GM19395 (cell line): ENCODE results near the gene STIM2.
"Not testable (repeated sequence)": the region's sequence is repeated elsewhere in the genome, so short reads cannot be mapped to it uniquely, and the experiment has no call there.

Source experiments
- ATAC-seq: cut with Tn5 transposase; IDR thresholded peaks from one replicate; pipeline ENCODE4 v1.9.1; 2021; ENCODE audit warnings: mild to moderate bottlenecking, moderate library complexity; ENCODE audit not compliant: unreplicated experiment

Gene STIM2

DNA sequence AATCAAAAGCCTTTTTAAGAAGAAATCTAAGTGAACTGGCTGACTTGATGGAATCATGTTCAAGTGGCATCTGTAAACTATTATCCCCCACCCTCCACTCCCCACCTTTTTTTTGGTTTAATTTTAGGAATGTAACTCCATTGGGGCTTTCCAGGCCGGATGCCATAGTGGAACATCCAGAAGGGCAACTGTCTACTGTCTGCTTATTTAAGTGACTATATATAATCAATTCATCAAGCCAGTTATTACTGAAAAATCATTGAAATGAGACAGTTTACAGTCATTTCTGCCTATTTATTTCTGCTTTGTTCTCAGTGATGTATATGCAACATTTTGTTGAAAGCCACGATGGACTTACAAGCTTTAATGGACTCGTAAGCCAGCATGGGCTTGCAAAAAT is 162.3 kb downstream of the STIM2 start:
- ATAC-seq, result no peak

DNA sequence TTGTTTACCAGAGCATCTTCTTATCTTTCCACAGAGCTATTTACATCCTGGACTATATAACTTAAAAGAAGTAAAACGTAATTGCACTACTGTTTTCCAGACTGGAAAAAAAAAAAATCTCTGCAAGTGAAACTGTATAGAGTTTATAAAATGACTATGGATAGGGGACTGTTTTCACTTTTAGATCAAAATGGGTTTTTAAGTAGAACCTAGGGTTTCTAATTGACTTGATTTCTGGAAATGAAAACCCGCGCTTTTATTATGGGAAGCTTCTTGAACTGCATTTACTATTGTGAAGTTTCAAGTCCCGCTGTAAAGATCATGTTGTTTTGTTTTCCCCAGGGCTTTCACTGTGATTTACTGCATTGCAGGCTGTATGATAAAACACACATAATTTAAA is 162.7 kb downstream of the STIM2 start:
- no peak for ATAC-seq

DNA sequence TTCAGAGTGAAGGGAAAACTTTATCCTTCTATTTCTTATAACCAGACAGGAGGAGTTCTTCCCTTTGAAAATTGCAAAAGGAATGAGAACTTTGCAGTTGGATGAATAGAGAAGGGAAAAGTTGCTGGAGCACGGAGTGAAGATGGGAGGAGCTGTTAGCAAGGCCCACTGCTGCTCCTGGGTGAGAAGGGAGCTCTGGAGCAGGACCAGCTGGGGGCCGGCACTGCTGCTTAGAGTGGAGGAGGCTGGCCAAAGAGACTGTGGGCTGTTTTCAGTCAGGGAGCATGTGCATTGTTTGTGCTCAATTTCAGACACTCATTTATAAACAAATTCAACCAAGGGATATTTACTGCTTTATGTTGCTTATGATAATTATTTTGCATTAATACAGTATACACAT is 164.2 kb downstream of the STIM2 start:
- no peak for ATAC-seq

DNA sequence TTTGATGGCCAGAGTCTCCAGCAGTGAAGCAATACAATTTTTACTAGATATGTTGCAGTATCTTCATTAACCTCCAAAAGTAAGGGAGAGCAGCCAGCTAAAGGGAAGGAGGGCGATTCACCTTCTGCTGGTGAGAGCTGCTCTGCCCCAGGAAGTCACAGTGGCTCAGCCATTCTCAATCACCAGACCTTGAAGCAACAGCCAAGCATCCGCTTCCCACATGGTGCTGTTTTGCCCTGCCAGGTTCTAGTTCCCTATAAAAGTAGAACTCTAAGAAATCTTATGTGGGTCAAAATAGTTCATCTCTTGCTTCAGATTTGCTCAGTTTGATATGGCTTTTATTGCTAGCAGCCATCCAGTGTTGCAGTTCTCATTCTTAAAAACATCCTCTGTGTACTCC is 166.8 kb downstream of the STIM2 start:
- no peak for ATAC-seq

DNA sequence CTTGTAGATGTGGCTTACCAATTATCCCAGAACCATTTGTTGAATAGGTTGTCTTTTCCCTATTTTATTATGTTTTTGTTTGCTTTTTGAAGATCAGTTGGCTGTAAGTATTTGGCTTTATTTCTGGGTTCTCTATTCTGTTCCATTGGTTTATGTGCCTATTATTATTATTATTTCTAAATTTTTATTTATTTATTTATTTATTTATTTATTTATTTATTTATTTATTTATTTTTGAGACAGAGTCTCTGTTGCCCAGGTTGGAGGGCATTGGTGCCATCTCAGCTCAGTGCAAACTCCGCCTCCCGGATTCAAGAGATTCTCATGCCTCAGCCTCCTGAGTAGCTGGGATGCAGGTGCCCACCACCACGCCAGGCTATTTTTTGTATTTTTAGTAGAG is 174.5 kb downstream of the STIM2 start:
- ATAC-seq, result not testable (repeated sequence)

DNA sequence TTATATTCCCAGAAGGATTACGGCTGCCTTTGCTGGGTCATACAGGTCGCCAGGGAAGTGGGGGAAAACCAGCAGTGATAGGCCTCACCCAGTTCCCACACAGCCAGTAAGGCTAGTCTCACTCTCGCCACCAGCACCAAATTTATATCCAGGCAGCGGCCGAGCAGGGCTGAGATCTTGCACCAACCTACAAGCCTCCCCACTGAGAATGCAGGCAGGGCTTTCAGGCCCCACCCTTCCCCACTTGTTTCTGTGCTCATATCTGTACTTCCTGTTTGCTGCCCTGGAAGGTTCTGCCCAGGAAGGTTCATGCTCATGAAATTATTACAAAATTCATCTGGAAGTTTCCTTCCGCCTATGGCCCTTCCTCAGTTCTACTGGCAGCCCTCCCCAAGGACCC is 179.7 kb downstream of the STIM2 start:
- ATAC-seq, result no peak

DNA sequence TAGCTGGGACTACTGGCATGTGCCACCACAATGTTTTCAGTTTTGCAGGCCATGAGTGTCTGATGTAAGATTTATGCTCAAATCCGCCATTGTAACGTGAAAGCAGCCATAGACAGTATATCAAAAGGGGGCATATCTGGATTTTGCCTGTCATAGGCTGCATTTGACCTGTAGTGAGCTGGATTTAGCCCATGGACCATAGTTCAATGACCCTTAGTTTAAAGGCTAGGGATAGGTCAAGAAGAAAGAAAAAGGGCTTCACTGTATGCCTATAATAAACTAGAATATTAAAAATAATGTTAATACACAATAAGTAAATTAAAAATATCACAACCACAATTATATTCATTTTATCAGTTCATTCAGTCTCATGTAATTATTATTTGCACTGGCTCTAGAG is 181.8 kb downstream of the STIM2 start:
- no peak for ATAC-seq

DNA sequence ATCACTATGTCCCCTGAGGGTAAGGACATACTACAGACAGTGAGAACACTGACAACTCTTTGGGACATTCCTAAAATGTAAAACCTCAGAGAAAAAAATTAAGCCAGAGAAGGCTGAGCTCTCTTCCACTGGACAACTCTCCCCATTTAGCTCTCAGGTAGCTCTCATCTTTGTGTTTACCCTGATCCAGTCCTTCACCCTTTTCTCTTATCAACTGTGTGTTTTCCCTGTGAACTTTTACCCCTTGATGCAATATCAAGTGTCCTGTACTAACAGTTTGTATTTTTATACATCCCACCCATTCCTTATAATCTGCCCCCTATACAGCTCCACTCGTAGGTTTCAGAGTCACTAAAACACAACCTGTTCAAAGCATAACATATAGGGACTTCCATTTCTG is 182.6 kb downstream of the STIM2 start:
- ATAC-seq, result no peak

DNA sequence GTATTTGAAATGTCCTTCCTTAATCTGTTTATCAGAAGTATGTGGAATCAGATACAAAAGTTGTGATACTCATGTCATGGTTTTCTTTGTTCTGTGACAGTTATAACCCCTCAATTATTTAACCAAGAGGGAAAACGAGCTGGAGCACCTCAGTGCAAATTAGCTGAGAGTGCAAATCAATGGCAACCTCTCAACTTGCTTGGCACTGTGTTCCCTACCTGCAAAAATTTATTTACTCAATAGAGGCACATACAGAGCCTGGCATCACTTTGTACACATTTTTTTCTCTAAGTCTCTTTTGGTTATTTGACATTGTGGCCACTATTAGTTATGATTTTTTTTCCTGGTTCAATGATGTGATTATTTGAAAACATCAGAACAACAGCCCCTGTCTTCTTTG is 186.2 kb downstream of the STIM2 start:
- no peak for ATAC-seq

DNA sequence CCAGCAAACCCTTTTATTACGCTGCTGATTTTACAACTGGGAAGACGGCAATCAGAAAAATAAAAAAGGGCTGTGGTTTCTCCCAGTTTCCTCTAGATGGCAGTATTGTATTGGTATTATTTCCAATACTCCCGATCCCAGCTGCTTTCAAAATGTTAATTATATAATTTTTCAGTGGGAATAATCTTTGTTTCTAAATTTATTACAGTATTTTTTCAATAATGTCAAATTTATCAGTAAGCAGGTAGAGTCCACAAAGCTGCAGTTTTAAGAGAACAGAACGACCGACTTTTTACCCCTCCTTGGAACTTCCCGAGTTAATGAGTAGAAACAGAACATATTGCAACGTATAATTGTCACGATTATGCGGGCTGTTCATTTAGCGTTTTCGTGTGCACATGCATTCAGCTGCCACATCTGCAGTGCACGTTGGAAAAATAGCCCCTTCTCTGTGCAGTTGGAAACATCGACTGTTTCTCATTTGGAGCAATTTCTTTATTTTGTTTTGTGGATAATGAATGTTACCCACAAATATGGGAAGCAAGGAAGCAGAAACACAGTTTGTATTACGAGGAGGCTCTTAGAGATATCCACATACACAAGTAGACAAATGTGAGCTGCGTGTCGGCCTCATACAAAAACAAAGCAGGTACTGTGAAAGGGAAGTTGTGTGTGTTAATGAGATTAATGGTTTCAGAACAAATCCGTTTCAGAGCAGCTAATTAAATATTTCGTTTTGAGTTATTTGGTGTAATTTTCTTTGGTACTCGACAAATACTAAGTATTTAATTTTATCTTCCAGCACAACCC is 188.0 kb downstream of the STIM2 start:
- ATAC-seq, result no peak

DNA sequence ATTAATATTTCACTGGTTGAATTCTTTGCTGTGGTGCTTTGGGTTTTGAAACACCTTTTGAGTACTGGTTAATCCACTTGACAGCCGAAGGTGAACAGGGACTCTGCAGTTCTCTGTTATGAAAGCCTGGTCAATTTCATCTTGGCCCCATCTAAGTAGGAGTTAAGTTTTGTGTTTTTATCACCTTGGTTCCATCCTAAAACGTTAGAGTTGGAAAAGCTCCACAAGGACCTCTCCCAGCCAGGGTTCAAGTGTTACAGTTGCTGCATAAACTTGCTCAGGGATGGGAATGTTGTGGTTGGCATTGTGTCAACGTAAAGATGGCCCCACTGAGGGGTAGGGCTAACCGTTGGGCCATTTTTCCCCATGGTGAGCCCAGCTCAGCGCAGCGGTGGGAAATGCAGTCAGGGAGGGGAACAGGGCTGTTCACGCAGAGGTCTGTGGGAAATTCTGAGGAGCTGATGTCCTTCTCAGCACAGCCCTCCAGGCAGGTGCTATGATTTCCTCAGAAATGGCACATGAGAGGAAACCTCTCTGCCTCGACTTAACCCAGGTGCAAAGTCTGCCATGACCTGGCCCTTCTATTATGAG is 188.7 kb downstream of the STIM2 start:
- ATAC-seq, result no peak

DNA sequence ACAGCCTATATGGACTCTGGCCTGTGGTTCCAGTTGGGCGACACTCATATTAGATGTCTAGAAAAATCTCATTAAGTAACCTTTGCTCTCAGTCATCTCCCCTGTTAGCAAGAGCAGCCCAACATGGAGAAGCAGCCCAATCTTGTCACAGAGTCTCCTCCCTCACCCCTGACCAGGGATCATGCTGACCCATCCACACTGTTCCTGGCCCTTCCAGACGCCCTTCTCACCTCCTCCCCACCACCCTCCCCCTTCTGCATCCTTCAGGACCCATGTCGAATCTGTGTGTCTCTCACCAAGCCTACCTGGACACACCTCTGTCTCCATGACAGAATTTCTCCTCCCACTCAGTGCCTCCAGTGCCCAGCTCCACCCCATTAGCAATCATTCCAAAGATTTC is 190.1 kb downstream of the STIM2 start:
- no peak for ATAC-seq

DNA sequence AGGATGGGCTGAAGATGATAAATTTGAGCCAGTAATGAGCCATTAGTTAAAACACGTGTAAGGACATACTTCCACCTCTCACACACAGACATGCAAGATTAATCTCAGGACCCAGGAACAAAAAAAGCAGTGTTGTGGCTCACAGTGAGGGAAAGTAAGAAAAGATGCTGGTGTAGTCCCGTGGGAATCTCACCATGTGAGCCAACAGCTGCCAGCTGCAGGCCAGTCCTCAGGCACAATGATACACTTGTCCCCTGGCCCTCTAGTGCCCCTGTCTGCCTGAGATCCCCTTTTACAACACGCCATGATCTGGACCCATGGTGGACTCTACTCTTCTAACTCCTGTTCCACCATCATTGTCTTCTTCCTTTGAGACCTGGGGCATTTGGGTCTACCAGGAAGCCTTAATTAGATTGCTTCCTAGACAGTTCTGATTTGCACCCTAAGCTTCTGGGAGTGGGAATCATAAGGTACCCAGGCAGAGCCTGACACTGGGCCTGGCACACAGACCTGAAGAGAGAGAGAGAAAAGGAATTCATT is 194.7 kb downstream of the STIM2 start:
- no peak for ATAC-seq

DNA sequence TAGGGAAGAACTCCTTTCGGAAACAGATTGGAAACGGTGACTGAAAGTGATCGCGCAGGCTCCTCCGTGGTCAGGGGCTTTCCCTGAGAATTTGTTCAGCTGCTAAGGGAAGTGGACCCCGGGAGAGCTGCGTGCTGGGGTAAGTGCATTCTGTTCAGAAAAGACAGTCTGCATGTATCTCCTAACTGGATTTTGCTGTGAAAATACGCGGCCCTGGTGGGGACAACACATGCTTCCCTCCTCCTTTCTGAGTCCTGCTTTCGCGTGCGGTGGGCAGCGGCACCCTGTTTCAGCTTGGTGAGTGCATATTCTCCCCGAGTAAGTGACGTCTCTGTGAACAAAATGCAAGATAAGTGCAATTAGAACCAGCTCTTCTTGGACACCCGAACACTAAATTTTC is 195.6 kb downstream of the STIM2 start:
- no peak for ATAC-seq

DNA sequence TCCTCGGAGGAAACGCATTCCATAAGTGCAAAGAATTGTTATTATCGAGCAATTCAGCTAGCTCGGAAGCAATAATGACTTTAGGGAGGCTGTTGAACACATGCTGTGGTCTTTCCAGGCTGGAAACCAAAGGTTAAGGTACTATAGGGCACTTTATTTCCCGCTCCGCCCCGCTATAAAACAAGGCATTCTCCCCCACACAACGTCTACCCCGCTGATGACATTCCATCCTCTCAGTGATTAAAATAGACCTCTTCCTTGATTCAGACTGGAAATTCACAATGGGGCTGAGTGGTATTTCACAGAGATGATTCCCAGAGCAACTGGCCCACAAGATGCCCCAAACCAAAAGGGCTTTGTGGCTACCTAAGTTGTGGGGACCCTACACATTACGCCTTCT is 196.4 kb downstream of the STIM2 start:
- ATAC-seq, result no peak

DNA sequence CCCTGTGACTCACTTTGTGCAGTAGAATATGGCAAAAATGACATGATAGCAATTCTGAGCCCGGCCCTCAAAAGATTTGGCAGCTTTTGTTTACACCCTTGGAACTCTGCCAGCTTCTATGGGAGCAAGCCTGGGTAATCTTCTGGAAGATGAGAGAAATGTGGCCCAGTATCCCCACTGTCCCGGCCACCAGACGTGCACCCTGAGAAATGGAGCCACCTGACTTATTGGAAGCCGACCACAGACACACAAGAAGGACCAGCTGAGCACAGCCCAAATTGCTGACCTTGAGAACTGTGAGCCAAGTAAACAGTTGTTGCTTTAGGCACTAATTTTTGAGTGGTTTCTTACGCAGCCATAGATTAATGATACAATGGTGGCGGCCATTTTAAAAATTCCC is 197.0 kb downstream of the STIM2 start:
- ATAC-seq, result no peak

DNA sequence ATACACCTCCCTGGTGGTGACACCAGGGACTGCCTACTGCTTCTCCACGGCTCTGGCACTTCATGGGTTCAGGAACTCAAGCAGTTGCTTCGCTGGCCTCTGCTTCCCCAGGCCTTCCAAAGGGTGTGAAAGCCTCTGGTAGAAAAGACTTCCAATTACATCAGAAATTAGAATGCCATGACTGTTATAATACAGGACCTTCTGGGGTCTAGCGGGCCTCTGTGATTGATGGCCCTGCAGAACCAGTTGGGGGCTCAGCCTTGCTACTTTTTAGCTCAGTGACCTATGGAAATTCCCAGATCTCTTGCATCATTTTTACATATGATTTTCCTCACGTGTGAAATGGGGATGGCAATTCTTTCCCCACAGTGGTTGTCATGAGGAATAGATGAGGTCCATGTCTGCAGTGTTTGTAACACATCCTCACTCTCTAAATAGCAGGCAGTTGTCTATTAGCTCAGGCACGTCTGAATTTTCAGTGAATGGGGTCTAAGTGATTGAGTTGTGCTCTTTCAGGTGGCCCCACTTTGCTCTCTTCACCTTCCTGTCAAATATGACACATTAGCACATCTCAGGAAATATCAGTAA is 198.3 kb downstream of the STIM2 start:
- no peak for ATAC-seq

DNA sequence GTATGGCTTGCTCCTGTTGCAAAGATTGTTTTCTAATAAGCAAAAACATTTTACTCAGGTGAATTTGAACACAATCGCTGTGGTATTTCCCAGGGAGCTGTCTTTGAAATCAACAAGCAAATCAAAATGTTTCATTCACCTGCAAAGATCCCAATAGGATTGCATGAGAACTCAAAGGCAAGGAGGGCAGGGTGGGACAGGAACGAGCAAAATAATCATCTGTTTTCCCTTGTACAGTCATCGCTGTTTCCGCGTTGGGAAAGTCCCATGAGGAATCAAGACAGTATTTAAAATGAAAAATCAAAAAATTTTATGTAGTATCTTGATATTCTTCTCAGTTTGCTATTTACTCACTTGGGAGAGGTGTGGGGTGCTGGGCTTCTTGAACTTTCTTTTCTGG is 198.8 kb downstream of the STIM2 start:
- no peak for ATAC-seq

DNA sequence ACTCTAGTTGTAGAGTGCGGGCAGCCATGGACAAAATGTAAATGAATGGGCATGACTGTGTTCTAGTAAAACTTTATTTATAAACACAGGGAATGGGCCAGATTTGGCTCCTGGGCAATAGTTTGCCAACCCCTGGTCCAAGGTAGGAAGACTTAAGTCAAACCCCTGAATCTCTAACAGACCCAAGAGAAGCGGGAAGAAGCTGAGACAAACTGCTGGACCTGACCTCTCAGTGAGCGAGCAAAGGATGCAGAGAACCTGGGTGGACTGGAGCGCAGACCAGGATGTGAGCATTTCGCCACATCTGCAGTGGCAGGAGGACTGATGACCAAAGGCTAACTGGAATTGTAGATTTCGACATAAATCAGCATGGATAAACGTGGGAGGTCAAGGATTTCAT is 201.6 kb downstream of the STIM2 start:
- ATAC-seq, result no peak

DNA sequence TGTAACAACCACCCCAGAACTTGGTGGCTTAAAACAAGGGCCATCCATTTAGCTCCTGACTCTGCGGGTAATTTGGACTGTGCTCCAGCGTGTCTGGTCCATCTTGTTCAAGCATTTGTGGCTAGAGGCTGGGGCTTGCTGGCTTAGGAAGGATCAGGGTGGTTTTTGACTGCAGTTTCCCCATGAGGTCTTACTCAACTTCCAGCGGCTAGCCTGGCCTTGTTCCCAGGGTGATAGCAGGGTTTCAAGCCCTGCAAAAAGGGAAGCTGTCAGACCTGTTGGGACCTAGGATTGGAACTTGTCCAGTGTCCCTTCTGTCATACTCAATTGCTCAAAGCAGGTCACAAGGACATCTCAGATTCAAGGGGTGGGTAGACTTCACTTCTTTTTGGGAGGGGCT is 205.9 kb downstream of the STIM2 start:
- no peak for ATAC-seq

DNA sequence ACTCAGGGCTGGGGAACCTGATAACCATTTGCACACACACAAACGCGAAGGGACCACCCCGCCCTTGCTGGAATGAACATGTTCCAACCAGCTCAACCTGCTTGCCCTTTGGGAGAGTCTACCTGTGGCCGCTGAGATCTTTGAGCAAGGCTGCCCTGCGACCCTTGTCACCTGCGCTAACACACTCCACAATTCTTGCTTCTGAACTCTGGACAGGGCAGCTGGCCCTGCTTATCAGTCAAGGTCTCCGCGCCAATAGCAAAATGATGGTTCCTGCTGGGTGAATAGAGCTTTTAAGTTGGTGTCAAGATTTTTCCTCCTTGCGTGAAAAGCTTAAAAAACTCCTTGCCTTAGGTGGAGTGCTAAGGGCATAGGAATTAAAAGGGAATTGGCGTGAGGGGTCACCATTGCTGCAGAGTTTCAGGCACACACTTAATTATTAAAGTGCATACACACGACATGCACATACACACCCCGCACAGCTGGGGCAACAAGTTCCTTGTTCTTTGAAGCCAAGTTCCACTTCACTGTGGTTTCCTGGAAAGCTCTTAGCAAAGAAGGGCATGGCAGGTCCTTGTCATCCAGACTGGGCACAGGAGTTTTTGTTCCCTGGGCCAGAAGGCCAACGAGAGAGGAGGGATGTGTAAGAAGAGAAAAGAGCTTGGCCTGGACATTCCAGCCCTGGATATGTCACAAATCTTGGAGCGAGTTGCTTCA is 207.7 kb downstream of the STIM2 start:
- ATAC-seq, result no peak
